ENCODE results near the gene KLHL8. TPM values are rescaled to one million over a fixed set of nuclear protein-coding genes. Genes with fewer than 3 reads are reported as not detected.

KLHL8 gene
- total RNA-seq, 1 donor from 2014 or later: 5.4 TPM

DNA sequence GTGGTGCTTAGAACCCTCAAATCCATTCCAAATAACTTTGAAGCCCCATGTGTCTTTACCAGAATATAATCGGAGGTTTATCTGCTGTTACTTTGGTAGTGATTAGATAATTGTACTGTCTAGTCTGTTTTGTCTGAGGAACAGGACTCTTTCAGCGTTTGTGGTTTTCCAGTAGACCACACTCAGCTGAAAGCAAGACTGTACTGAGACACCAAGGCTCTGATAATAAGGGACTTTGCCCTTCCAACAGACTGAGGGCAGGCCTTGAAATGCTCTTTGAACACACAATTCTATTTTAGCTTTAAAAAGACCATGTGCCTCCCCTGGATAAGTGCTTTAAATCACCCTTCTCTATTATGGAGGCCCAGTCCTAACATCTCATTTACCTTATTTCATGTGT is 76.1 kb downstream of the KLHL8 start:
- no peak for DNase-seq (ENCODE audit: low spot score in 2 of 2)
- Histone ChIP-seq H3K36me3 (peaks cover 11 to 21% of the 10 kb centered on the region in 2 donors), H3K4me3 (no peak overlapping the region), H3K27me3 (no peaks in the 10 kb centered on the region), H3K27ac (no peak overlapping the region), H3K9me3 (no peaks in the 10 kb centered on the region), H3K4me1 (no peaks in the 10 kb centered on the region)
- intact Hi-C loops (cut with DNase I): no loop called here
- TF ChIP-seq, protein P1, sequence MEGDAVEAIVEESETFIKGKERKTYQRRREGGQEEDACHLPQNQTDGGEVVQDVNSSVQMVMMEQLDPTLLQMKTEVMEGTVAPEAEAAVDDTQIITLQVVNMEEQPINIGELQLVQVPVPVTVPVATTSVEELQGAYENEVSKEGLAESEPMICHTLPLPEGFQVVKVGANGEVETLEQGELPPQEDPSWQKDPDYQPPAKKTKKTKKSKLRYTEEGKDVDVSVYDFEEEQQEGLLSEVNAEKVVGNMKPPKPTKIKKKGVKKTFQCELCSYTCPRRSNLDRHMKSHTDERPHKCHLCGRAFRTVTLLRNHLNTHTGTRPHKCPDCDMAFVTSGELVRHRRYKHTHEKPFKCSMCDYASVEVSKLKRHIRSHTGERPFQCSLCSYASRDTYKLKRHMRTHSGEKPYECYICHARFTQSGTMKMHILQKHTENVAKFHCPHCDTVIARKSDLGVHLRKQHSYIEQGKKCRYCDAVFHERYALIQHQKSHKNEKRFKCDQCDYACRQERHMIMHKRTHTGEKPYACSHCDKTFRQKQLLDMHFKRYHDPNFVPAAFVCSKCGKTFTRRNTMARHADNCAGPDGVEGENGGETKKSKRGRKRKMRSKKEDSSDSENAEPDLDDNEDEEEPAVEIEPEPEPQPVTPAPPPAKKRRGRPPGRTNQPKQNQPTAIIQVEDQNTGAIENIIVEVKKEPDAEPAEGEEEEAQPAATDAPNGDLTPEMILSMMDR (IDR thresholded peaks at IDR 0.05): no peak

- no peak for DNase-seq (ENCODE audit: low spot score in 2 of 2)
- intact Hi-C loops (cut with DNase I): no loop called here
- no peaks in the 10 kb centered on the region for H3K27me3 ChIP-seq
- H3K36me3 ChIP-seq: peaks cover 20 to 45% of the 10 kb centered on the region in 2 donors
- H3K9me3 ChIP-seq: no peaks in the 10 kb centered on the region
- H3K27ac ChIP-seq: no peak overlapping the region
- H3K4me3 ChIP-seq: no peak overlapping the region
- H3K4me1 ChIP-seq: no peaks in the 10 kb centered on the region
- TF ChIP-seq, protein P1 (IDR thresholded peaks at IDR 0.05): no peak
Measured at GRCh38 chr4:87141428-87141827, 79.0 kb downstream of the KLHL8 start.

- no peaks in the 10 kb centered on the region for H3K4me1 ChIP-seq
- H3K27ac ChIP-seq: no peak overlapping the region
- no peaks in the 10 kb centered on the region for H3K9me3 ChIP-seq
- DNase-seq (ENCODE audit: low spot score in 2 of 2): no peak
- TF ChIP-seq, protein P1 (IDR thresholded peaks at IDR 0.05): no peak
- no peak overlapping the region for H3K4me3 ChIP-seq
- H3K36me3 ChIP-seq: peaks cover 38 to 96% of the 10 kb centered on the region in 2 donors
- no peaks in the 10 kb centered on the region for H3K27me3 ChIP-seq
- intact Hi-C loops (cut with DNase I): no loop called here
Measured at GRCh38 chr4:87134122-87134521, 86.3 kb downstream of the KLHL8 start.

GRCh38 chr4:87133183-87133582 is 87.2 kb downstream of the KLHL8 start:
- Histone ChIP-seq H3K36me3 (peaks cover 44 to 97% of the 10 kb centered on the region in 2 donors), H3K27ac (no peak overlapping the region), H3K4me1 (no peaks in the 10 kb centered on the region), H3K27me3 (no peaks in the 10 kb centered on the region), H3K9me3 (no peaks in the 10 kb centered on the region), H3K4me3 (no peak overlapping the region)
- intact Hi-C loops (cut with DNase I): no loop called here
- DNase-seq (ENCODE audit: low spot score in 2 of 2): no peak
- TF ChIP-seq, protein P1 (IDR thresholded peaks at IDR 0.05): no peak

DNA sequence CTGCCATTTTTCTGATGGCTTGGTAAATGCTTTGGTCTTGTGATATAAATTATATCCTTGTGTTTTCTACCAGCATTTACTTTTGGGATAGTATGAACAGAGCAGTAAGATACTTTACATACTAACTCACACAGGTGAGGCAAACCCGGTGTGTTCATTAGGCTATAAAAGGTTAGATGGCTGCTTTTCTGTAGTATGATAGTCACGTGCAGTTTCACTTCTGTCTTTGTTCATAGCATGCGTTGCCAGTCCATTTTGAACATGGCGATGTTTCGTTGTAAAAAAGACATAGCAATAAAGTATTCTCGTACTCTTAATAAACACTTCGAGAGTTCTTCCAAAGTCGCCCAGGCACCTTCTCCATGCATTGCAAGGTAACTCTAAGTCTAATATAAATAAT is 88.4 kb downstream of the KLHL8 start:
- no peak for DNase-seq (ENCODE audit: low spot score in 2 of 2)
- Histone ChIP-seq H3K27ac (no peak overlapping the region), H3K27me3 (no peaks in the 10 kb centered on the region), H3K4me3 (no peak overlapping the region), H3K36me3 (peaks cover 49 to 99% of the 10 kb centered on the region in 2 donors), H3K9me3 (no peaks in the 10 kb centered on the region), H3K4me1 (no peaks in the 10 kb centered on the region)
- intact Hi-C loops (cut with DNase I): no loop called here
- TF ChIP-seq, protein P1 (IDR thresholded peaks at IDR 0.05): no peak
